Left ventricle myocardium inferior (tissue), 1 donor: ENCODE measurements around the gene SLC8A1. TPM values are rescaled to one million over a fixed set of nuclear protein-coding genes. Genes with fewer than 3 reads are reported as not detected.

Source experiments
- DNase-seq: peaks from one replicate; pipeline ENCODE4 v3.0.0-alpha.2; 2020
- H3K27ac ChIP-seq: fragments of 200-600 bp; replicated peaks from 2 replicates; pipeline ENCODE4 v1.8.0; 2021
- H3K27me3 ChIP-seq: fragments of 200-600 bp; 2 replicates; pipeline ENCODE4 v1.8.0; 2021; ENCODE audit warnings: low read depth
- H3K36me3 ChIP-seq: fragments of 200-600 bp; 2 replicates; pipeline ENCODE4 v1.8.0; 2021
- H3K4me1 ChIP-seq: fragments of 200-600 bp; 2 replicates; pipeline ENCODE4 v1.8.0; 2021
- H3K4me3 ChIP-seq: fragments of 200-600 bp; 2 replicates; pipeline ENCODE4 v1.8.0; 2021; ENCODE audit warnings: mild to moderate bottlenecking, moderate library complexity
- H3K9me3 ChIP-seq: fragments of 200-600 bp; replicated peaks from 2 replicates; pipeline ENCODE4 v1.8.0; 2021
- CTCF ChIP-seq: fragments of 200-600 bp; IDR thresholded peaks from 2 replicates; pipeline ENCODE4 v1.8.0; 2021; ENCODE audit warnings: antibody characterized with exemption, mild to moderate bottlenecking, borderline replicate concordance
- intact Hi-C: fragments of 100-400 bp; cut with micrococcal nuclease; formaldehyde crosslinking; loops from one replicate; pipeline ENCODE4 v1.11.0; 2022
- total RNA-seq: library from RNA; stranded (reverse); fragmentation: NEBNext Ultra II Directional; extraction: Animal tissue kit (Norgen Biotek cat#: 25700); gene quantifications from one replicate; pipeline ENCODE4 v1.2.1, GENCODE V29; 2021
- donor health status: DM: no; HTN: yes; CAD: no; lungs with severe emphysema.

SLC8A1 gene
- total RNA-seq, 1 donor from 2014 or later: 990 TPM

- Histone ChIP-seq H3K9me3 (no peaks in the 10 kb centered on the region), H3K36me3 (no peaks in the 10 kb centered on the region), H3K27ac (no peak overlapping the region), H3K4me1 (peaks cover 52% of the 10 kb centered on the region), H3K27me3 (no peaks in the 10 kb centered on the region), H3K4me3 (no peak overlapping the region)
- no peak for DNase-seq
- TF ChIP-seq CTCF: no peak
- intact Hi-C loops: no loop called here
Measured at GRCh38 chr2:40471866-40472265, 20.0 kb upstream of the SLC8A1 start.

GRCh38 chr2:40470822-40471813 is 19.2 kb upstream of the SLC8A1 start:
- Histone ChIP-seq H3K36me3 (no peaks in the 10 kb centered on the region), H3K4me3 (no peak overlapping the region), H3K9me3 (no peaks in the 10 kb centered on the region), H3K27ac (no peak overlapping the region), H3K27me3 (no peaks in the 10 kb centered on the region), H3K4me1 (peaks cover 48% of the 10 kb centered on the region)
- no peak for DNase-seq
- no peak for TF ChIP-seq CTCF
- intact Hi-C loops: no loop called here

GRCh38 chr2:40466935-40467572 is 15.2 kb upstream of the SLC8A1 start:
- no peak overlapping the region for H3K4me3 ChIP-seq
- intact Hi-C loops: no loop called here
- DNase-seq: no peak
- H3K27me3 ChIP-seq: no peaks in the 10 kb centered on the region
- peaks cover 29% of the 10 kb centered on the region for H3K4me1 ChIP-seq
- no peak overlapping the region for H3K27ac ChIP-seq
- H3K36me3 ChIP-seq: no peaks in the 10 kb centered on the region
- no peaks in the 10 kb centered on the region for H3K9me3 ChIP-seq
- no peak for TF ChIP-seq CTCF

- no peak overlapping the region for H3K27ac ChIP-seq
- H3K27me3 ChIP-seq: no peaks in the 10 kb centered on the region
- no peak for DNase-seq
- H3K4me1 ChIP-seq: peaks cover 23% of the 10 kb centered on the region
- intact Hi-C loops: no loop called here
- H3K9me3 ChIP-seq: no peaks in the 10 kb centered on the region
- TF ChIP-seq CTCF: no peak
- H3K36me3 ChIP-seq: no peaks in the 10 kb centered on the region
- H3K4me3 ChIP-seq: no peak overlapping the region
Measured at GRCh38 chr2:40466332-40466906, 14.5 kb upstream of the SLC8A1 start.

- peaks cover 50% of the 10 kb centered on the region for H3K4me1 ChIP-seq
- no peaks in the 10 kb centered on the region for H3K36me3 ChIP-seq
- H3K4me3 ChIP-seq: no peak overlapping the region
- H3K27ac ChIP-seq: no peak overlapping the region
- no peaks in the 10 kb centered on the region for H3K27me3 ChIP-seq
- H3K9me3 ChIP-seq: no peaks in the 10 kb centered on the region
- TF ChIP-seq CTCF: no peak
- intact Hi-C loops: no loop called here
- DNase-seq: no peak
Measured at GRCh38 chr2:40463112-40463511, 11.2 kb upstream of the SLC8A1 start.
